Measurements from ENCODE around the gene AMBRA1. TPM values are rescaled to one million over a fixed set of nuclear protein-coding genes. Genes with fewer than 3 reads are reported as not detected.
A peak's percentile ranks its signal among the peaks of the same experiment; 100 is the strongest.

AMBRA1 gene, protein sequence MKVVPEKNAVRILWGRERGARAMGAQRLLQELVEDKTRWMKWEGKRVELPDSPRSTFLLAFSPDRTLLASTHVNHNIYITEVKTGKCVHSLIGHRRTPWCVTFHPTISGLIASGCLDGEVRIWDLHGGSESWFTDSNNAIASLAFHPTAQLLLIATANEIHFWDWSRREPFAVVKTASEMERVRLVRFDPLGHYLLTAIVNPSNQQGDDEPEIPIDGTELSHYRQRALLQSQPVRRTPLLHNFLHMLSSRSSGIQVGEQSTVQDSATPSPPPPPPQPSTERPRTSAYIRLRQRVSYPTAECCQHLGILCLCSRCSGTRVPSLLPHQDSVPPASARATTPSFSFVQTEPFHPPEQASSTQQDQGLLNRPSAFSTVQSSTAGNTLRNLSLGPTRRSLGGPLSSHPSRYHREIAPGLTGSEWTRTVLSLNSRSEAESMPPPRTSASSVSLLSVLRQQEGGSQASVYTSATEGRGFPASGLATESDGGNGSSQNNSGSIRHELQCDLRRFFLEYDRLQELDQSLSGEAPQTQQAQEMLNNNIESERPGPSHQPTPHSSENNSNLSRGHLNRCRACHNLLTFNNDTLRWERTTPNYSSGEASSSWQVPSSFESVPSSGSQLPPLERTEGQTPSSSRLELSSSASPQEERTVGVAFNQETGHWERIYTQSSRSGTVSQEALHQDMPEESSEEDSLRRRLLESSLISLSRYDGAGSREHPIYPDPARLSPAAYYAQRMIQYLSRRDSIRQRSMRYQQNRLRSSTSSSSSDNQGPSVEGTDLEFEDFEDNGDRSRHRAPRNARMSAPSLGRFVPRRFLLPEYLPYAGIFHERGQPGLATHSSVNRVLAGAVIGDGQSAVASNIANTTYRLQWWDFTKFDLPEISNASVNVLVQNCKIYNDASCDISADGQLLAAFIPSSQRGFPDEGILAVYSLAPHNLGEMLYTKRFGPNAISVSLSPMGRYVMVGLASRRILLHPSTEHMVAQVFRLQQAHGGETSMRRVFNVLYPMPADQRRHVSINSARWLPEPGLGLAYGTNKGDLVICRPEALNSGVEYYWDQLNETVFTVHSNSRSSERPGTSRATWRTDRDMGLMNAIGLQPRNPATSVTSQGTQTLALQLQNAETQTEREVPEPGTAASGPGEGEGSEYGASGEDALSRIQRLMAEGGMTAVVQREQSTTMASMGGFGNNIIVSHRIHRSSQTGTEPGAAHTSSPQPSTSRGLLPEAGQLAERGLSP (N-terminal part only)
- total RNA-seq: 32.6 TPM
- polyA plus RNA-seq (ENCODE audit: insufficient read depth, low read depth, low replicate concordance): 8.0 TPM
- long read RNA-seq, donor 1: 0 reads
- long read RNA-seq, donor 2, partial matches to known transcripts: 0 of 1 reads
- long read RNA-seq, donor 2, other reads (novel, unspliced or antisense): 0 of 1 reads
- long read RNA-seq, donor 3, partial matches to known transcripts: 0 of 1 reads
- long read RNA-seq, donor 3, other reads (novel, unspliced or antisense): 0 of 1 reads
- long read RNA-seq, donor 4: 0 reads
- long read RNA-seq, donor 5: 0 reads
- long read RNA-seq, donor 6, partial matches to known transcripts: 0 of 2 reads
- long read RNA-seq, donor 6, other reads (novel, unspliced or antisense): 0 of 2 reads
- long read RNA-seq, donor 7, full-length matches to known transcripts: 1 of 17 reads
- long read RNA-seq, donor 7, partial matches to known transcripts: 7 of 17 reads
- long read RNA-seq, donor 7, other reads (novel, unspliced or antisense): 9 of 17 reads
- long read RNA-seq, donor 8: 0 reads
- long read RNA-seq, donor 9, partial matches to known transcripts: 0 of 2 reads
- long read RNA-seq, donor 9, other reads (novel, unspliced or antisense): 0 of 2 reads
- long read RNA-seq, donor 10: 0 reads

DNA sequence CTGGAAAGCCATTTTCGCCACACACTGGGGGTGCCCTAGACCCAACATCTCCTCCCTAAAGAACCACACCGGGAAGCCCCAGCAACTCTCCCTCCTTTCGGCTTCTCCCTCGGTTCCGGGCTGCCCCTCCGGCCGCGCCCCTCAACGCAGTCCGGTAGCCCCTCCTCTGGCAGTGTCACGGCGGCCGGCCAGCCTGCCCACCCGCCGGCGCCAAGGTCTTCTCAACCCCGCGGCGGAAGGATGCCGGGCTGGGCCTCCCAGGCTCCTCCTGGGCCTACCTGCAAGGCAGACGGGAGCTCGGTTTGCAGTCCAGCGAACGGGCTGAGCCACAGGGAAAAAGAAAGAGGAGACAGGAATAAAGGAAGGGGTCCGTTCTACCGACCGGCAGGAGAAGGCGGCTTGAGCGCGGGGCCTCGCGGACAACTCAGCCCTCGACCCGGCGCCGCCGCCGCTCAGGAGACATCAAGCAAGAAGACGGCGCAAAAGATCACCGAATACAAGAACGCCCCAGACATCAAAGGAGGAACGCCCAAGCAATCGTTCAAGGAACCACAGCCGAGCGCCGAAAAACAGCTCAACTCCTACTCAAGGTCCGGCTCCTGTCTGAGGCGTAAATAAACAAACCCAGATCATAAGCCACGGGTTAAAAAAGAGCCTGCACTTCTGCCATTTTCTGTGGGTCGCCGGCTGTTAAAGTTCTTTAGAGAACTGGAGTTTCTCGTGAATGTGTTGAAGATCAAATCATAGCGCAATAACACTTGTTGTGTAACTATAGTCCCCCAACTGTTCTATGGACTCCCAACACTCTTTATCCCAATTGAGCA lies at the start of gene AMBRA1:
Gene AMBRA1 (minus strand): TSS at position 474 of the 824 bp plus-strand sequence. CDS start 45,643 bp downstream, outside the sequence.
- TF ChIP-seq, protein P1, sequence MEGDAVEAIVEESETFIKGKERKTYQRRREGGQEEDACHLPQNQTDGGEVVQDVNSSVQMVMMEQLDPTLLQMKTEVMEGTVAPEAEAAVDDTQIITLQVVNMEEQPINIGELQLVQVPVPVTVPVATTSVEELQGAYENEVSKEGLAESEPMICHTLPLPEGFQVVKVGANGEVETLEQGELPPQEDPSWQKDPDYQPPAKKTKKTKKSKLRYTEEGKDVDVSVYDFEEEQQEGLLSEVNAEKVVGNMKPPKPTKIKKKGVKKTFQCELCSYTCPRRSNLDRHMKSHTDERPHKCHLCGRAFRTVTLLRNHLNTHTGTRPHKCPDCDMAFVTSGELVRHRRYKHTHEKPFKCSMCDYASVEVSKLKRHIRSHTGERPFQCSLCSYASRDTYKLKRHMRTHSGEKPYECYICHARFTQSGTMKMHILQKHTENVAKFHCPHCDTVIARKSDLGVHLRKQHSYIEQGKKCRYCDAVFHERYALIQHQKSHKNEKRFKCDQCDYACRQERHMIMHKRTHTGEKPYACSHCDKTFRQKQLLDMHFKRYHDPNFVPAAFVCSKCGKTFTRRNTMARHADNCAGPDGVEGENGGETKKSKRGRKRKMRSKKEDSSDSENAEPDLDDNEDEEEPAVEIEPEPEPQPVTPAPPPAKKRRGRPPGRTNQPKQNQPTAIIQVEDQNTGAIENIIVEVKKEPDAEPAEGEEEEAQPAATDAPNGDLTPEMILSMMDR (IDR thresholded peaks at IDR 0.05; ENCODE audit: borderline replicate concordance, extremely low read depth, insufficient read depth): no peak
- FAIRE-seq: no peak
- DNase-seq: peak; percentile 87 to 97 (median 94)
- H3K27ac ChIP-seq (ENCODE audit: low read depth in 2 of 2, low read length in 2 of 2): peak within 1 kb of the TSS; percentile 61 to 64
- intact Hi-C loops (cut with DNase I): no loop called here
- H3K4me1 ChIP-seq (ENCODE audit: control insufficient read depth in 2 of 3, insufficient read depth in 2 of 3, low read depth in 1 of 3, low read length in 3 of 3): peaks cover 4 to 12% (median 7%) of the 10 kb centered on the region in 3 donors
- H3K9me3 ChIP-seq (ENCODE audit: control insufficient read depth in 2 of 3, insufficient read depth in 1 of 3, low read length in 3 of 3): no peaks in the 10 kb centered on the region
- peak within 1 kb of the TSS; percentile 57 to 84 (median 78) for H3K9ac ChIP-seq (ENCODE audit: low read length in 3 of 3)
- H3K36me3 ChIP-seq (ENCODE audit: control insufficient read depth in 2 of 3, insufficient read depth in 3 of 3, low read length in 3 of 3): no peaks in the 10 kb centered on the region
- H3K4me3 ChIP-seq (ENCODE audit: low read length in 3 of 3): peak within 1 kb of the TSS; percentile 79 to 90 (median 79)
- H3K27me3 ChIP-seq (ENCODE audit: control insufficient read depth, insufficient read depth, low read length): no peaks in the 10 kb centered on the region

DNA sequence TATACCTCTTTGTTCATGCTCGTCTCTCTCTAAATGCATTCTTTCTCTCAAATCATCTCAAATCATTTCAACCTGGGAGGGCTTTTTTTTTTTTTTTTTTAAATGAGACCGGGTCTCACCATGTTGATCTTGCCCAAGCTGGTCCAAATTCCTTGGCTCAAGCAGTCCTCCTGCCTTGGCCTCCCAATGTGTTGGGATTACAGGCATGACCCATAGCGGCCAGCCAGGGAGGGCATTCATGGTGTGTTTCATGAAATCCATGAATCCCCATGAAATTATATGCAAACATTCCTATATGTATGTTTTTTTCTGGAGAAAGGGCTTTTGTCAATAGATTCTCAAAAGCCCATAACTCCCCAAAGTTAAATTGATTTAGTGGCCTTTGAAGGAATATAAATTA lies 49.7 kb upstream of the AMBRA1 start:
- H3K27me3 ChIP-seq (ENCODE audit: control insufficient read depth, insufficient read depth, low read length): no peaks in the 10 kb centered on the region
- no peak overlapping the region for H3K27ac ChIP-seq (ENCODE audit: low read depth in 2 of 2, low read length in 2 of 2)
- peaks cover 0 to 15% (median 0%) of the 10 kb centered on the region in 3 donors for H3K4me1 ChIP-seq (ENCODE audit: control insufficient read depth in 2 of 3, insufficient read depth in 2 of 3, low read depth in 1 of 3, low read length in 3 of 3)
- no peaks in the 10 kb centered on the region for H3K9me3 ChIP-seq (ENCODE audit: control insufficient read depth in 2 of 3, insufficient read depth in 1 of 3, low read length in 3 of 3)
- no peak overlapping the region for H3K4me3 ChIP-seq (ENCODE audit: low read length in 3 of 3)
- TF ChIP-seq, protein P1 (IDR thresholded peaks at IDR 0.05; ENCODE audit: borderline replicate concordance, extremely low read depth, insufficient read depth): no peak
- H3K9ac ChIP-seq (ENCODE audit: low read length in 3 of 3): no peak overlapping the region
- DNase-seq: no peak
- intact Hi-C loops (cut with DNase I): no loop called here
- FAIRE-seq: no peak
- H3K36me3 ChIP-seq (ENCODE audit: control insufficient read depth in 2 of 3, insufficient read depth in 3 of 3, low read length in 3 of 3): peaks cover 2 to 11% (median 5%) of the 10 kb centered on the region in 3 donors
